ENCODE data around the gene TEX30. TPM values are rescaled to one million over a fixed set of nuclear protein-coding genes. Genes with fewer than 3 reads are reported as not detected.

Gene TEX30
- total and polyA plus RNA-seq, 2 donors (not counting 3 experiments of a cell fraction or from before 2014, with no cell fraction given) = 12.5 to 19.8 TPM

- TF ChIP-seq JUN (IDR thresholded peaks at IDR 0.05; ENCODE audit: borderline replicate concordance, insufficient read depth, insufficient read length, low read depth) = no peak
- ChIA-PET POLR2A (no interaction called here), CTCF (no interaction called here)
- FAIRE-seq (no peak), DNase-seq (ENCODE audit: low read depth, low spot score) (no peak)
- Histone ChIP-seq H3K36me3 (ENCODE audit: control insufficient read depth in 2 of 2, extremely low read depth in 1 of 2, insufficient read depth in 2 of 2, low read length in 2 of 2) (peaks cover 3% of the 10 kb centered on the region in 2 experiments), H3K4me3 (replicated peaks in 1 of 3; ENCODE audit: insufficient read depth in 1 of 3, low read depth in 1 of 3, low read length in 3 of 3) (no peak overlapping the region), H3K4me2 (ENCODE audit: insufficient read depth, low read length) (no peak overlapping the region), H3K4me1 (ENCODE audit: control insufficient read depth, extremely low read depth, insufficient read depth, low read length) (peaks cover 2% of the 10 kb centered on the region), H2AFZ (ENCODE audit: low read depth, low read length) (no peak overlapping the region), H3K27ac (ENCODE audit: insufficient read depth, low read depth, low read length) (no peak overlapping the region), H3K9me3 (replicated peaks; ENCODE audit: control insufficient read depth, insufficient read depth, low read length) (no peaks in the 10 kb centered on the region), H3K9me1 (replicated peaks; ENCODE audit: control insufficient read depth, extremely low read depth, insufficient read depth, low read length) (no peaks in the 10 kb centered on the region), H4K20me1 (replicated peaks; ENCODE audit: control insufficient read depth, extremely low read depth, insufficient read depth, low read length) (no peaks in the 10 kb centered on the region), H3K79me2 (ENCODE audit: control insufficient read depth, insufficient read depth, low read length) (peaks cover 2% of the 10 kb centered on the region), H3K27me3 (ENCODE audit: control insufficient read depth in 2 of 2, insufficient read depth in 2 of 2, low read length in 2 of 2) (no peaks in the 10 kb centered on the region), H3K9ac (replicated peaks; ENCODE audit: extremely low read depth, insufficient read depth, low read length) (no peak overlapping the region)
- BruUV-seq (replicated peaks) = no TSS peak
- intact Hi-C loops (cut with micrococcal nuclease) (no loop called here), dilution Hi-C loops (cut with MboI; ENCODE audit: extremely low pct_ligation_motif_present, low sequenced_read_pairs) (no loop called here)
These were observed 18.8 kb upstream of the TEX30 start for GRCh38 chr13:102792396-102792795.

GRCh38 chr13:102788683-102789082 is 15.1 kb upstream of the TEX30 start:
- Histone ChIP-seq H3K9ac (replicated peaks; ENCODE audit: extremely low read depth, insufficient read depth, low read length) (no peak overlapping the region), H3K79me2 (ENCODE audit: control insufficient read depth, insufficient read depth, low read length) (no peaks in the 10 kb centered on the region), H3K9me3 (replicated peaks; ENCODE audit: control insufficient read depth, insufficient read depth, low read length) (no peaks in the 10 kb centered on the region), H3K27ac (ENCODE audit: insufficient read depth, low read depth, low read length) (no peak overlapping the region), H3K4me1 (ENCODE audit: control insufficient read depth, extremely low read depth, insufficient read depth, low read length) (no peaks in the 10 kb centered on the region), H3K27me3 (ENCODE audit: control insufficient read depth in 2 of 2, insufficient read depth in 2 of 2, low read length in 2 of 2) (no peaks in the 10 kb centered on the region), H3K36me3 (ENCODE audit: control insufficient read depth in 2 of 2, extremely low read depth in 1 of 2, insufficient read depth in 2 of 2, low read length in 2 of 2) (peaks cover 6 to 12% of the 10 kb centered on the region in 2 experiments), H4K20me1 (replicated peaks; ENCODE audit: control insufficient read depth, extremely low read depth, insufficient read depth, low read length) (no peaks in the 10 kb centered on the region), H3K9me1 (replicated peaks; ENCODE audit: control insufficient read depth, extremely low read depth, insufficient read depth, low read length) (no peaks in the 10 kb centered on the region), H3K4me2 (ENCODE audit: insufficient read depth, low read length) (no peak overlapping the region), H2AFZ (ENCODE audit: low read depth, low read length) (no peak overlapping the region), H3K4me3 (replicated peaks in 1 of 3; ENCODE audit: insufficient read depth in 1 of 3, low read depth in 1 of 3, low read length in 3 of 3) (no peak overlapping the region)
- CTCF ChIA-PET = no interaction called here
- TF ChIP-seq GATA2 (IDR thresholded peaks at IDR 0.05; ENCODE audit: insufficient read depth, insufficient read length, low read depth, low read length) = no peak
- no peak for TF ChIP-seq EZH2 (IDR thresholded peaks at IDR 0.05; ENCODE audit: borderline replicate concordance, low read depth, low read length, severe bottlenecking)
- no peak for TF ChIP-seq CTCF (IDR thresholded peaks at IDR 0.05; ENCODE audit: extremely low read depth in 1 of 2, insufficient read depth in 1 of 2, low read depth in 1 of 2, low read length in 2 of 2)
- no peak for TF ChIP-seq MYC (IDR thresholded peaks at IDR 0.05; ENCODE audit: low read depth, low read length)
- TF ChIP-seq POLR2AphosphoS5 (IDR thresholded peaks at IDR 0.05; ENCODE audit: insufficient read depth, low read depth, low read length) = no peak
- TF ChIP-seq FOS (IDR thresholded peaks at IDR 0.05; ENCODE audit: borderline replicate concordance, insufficient read depth, low read length) = no peak
- TF ChIP-seq POLR2A (IDR thresholded peaks at IDR 0.05; ENCODE audit: low read depth, low read length) = no peak
- no peak for TF ChIP-seq MAX (IDR thresholded peaks at IDR 0.05; ENCODE audit: insufficient read depth, insufficient read length)
- no peak for TF ChIP-seq JUN (IDR thresholded peaks at IDR 0.05; ENCODE audit: borderline replicate concordance, insufficient read depth, insufficient read length, low read depth)
- POLR2A ChIA-PET = no interaction called here
- BruUV-seq (replicated peaks) = no TSS peak
- DNase-seq (ENCODE audit: low read depth, low spot score) (no peak), FAIRE-seq (no peak)
- intact Hi-C loops (cut with micrococcal nuclease) = no loop called here
- dilution Hi-C loops (cut with MboI; ENCODE audit: extremely low pct_ligation_motif_present, low sequenced_read_pairs) = no loop called here

Data from endothelial cell of umbilical vein (primary cell).